ENCODE measurements around the gene UCP3.

UCP3 gene

DNA sequence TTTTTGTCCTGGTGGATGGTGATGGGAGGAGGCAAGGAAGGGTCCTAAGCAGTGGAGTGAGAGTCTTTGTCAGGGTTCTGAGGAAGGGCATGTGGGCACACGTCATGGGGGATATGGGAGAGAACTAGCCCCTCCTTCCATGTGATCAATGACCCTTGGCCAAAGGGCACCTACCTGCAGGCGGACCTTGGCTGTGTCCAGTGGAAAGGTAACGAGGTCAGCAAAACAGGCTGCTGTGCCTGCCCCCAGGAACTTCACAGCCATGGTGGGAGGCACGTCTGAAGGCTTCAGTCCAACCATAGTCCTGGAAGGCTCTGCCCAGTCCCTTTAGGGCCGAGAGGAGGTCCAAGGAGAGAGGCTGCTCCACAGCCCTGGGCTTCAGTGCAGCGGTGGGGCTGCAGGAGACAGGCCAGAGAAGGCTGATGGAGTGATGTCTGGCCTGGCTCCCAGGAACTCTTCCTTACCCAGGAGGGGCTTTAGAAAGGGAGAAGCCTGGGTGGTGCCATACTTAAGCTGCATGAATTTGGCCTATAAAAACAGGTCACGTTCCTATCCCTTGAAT, 2.1 kb downstream of the UCP3 start:
- Histone ChIP-seq H3K4me3 (ENCODE audit: low read depth in 1 of 2, low read length in 2 of 2) (no peak overlapping the region), H3K4me1 (ENCODE audit: control insufficient read depth in 1 of 2, insufficient read depth in 2 of 2, low read length in 2 of 2) (peaks cover 6 to 14% of the 10 kb centered on the region in 2 donors), H3K36me3 (ENCODE audit: control insufficient read depth in 1 of 2, insufficient read depth in 2 of 2, low read length in 2 of 2) (peaks cover 5 to 16% of the 10 kb centered on the region in 2 donors), H3K27me3 (ENCODE audit: low read depth, low read length) (no peaks in the 10 kb centered on the region), H3K27ac (ENCODE audit: low read length) (no peak overlapping the region), H3K9me3 (ENCODE audit: control insufficient read depth in 1 of 2, low read length in 2 of 2) (no peaks in the 10 kb centered on the region)

DNA sequence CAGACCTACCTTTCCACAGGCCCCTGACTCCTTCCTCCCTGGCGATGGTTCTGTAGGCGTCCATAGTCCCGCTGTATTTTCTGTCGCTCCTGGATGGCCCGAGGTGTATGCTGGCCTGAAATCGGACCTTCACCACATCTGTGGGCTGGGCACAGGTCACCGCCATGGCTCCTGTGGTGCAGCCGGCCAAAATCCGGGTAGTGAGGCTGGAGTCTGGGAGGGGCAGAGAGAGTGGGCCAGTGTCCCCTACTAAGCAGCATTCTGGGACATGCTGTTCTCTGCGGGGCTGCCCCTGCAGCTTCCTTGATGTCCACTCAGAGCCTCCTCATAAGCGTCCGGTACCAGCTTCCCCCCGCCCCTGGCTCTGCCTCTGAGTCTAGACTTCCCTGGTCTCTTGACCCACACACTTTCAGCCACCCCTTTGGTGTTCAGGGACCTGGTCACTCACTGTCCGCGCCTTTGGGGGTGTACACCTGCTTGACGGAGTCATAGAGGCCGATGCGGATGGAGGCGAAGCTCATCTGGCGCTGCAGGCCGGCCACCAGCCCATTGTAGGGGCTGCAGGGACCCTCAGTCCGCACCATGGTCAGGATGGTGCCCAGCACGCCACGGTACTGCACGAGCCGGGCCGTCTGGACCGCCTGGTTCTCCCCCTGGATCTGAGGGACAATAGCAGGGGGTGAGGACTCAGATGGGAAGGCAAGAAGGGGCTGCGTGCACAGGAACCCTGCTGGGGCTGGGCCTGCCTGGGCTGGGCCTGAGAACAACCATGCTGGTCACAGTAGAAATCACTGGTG, 3.0 kb downstream of the UCP3 start:
- Histone ChIP-seq H3K4me3 (ENCODE audit: low read depth in 1 of 2, low read length in 2 of 2) (no peak overlapping the region), H3K27me3 (ENCODE audit: low read depth, low read length) (no peaks in the 10 kb centered on the region), H3K36me3 (ENCODE audit: control insufficient read depth in 1 of 2, insufficient read depth in 2 of 2, low read length in 2 of 2) (peaks cover 5 to 16% of the 10 kb centered on the region in 2 donors), H3K27ac (ENCODE audit: low read length) (no peak overlapping the region), H3K4me1 (ENCODE audit: control insufficient read depth in 1 of 2, insufficient read depth in 2 of 2, low read length in 2 of 2) (peaks cover 3 to 9% of the 10 kb centered on the region in 2 donors), H3K9me3 (ENCODE audit: control insufficient read depth in 1 of 2, low read length in 2 of 2) (no peaks in the 10 kb centered on the region)

DNA sequence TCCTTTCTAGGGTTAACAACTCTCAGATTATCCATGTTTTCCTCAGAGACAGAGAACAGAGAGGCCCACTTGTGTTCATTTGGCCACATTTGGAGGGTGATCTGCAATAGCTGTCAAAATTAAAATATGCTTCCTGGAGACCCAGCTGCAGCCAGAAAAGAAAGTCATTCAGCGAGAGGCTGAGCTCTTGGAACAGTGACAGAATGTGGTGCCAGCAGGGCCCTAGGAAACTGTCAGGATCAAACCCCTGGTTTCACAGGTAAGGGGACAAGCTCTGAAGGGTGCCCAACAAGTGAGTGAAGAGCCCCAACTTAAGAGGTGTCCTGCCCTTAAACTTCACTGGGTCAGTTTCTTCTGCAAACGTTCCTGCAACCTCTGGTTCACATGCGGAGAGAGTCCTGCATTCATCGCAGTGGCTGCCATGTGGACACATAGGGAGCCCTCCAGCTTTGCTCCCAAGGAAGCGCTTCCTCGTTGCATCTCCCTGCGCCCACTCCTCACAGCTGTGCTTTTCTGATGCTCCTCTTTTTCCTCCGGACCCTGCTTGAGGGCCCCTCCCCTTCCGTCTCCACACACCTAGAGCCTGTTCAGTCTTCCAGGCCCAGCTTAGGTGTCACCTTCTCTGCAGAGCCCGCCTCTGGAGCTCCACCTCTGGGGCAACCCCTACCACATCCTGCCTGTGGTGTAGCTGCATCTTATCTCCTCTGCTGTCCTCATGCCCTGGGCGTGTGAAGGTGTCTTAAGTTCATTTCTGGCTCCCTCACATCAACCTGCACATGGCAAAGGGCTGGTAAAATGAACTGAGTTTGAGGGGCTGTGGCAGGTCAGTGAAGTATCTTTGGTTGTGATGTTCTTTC, 3.9 kb downstream of the UCP3 start:
- Histone ChIP-seq H3K27ac (ENCODE audit: low read length) (no peak overlapping the region), H3K36me3 (ENCODE audit: control insufficient read depth in 1 of 2, insufficient read depth in 2 of 2, low read length in 2 of 2) (peaks cover 5 to 16% of the 10 kb centered on the region in 2 donors), H3K27me3 (ENCODE audit: low read depth, low read length) (no peaks in the 10 kb centered on the region), H3K4me1 (ENCODE audit: control insufficient read depth in 1 of 2, insufficient read depth in 2 of 2, low read length in 2 of 2) (peaks cover 0 to 7% of the 10 kb centered on the region in 2 donors), H3K9me3 (ENCODE audit: control insufficient read depth in 1 of 2, low read length in 2 of 2) (no peaks in the 10 kb centered on the region), H3K4me3 (ENCODE audit: low read depth in 1 of 2, low read length in 2 of 2) (no peak overlapping the region)

DNA sequence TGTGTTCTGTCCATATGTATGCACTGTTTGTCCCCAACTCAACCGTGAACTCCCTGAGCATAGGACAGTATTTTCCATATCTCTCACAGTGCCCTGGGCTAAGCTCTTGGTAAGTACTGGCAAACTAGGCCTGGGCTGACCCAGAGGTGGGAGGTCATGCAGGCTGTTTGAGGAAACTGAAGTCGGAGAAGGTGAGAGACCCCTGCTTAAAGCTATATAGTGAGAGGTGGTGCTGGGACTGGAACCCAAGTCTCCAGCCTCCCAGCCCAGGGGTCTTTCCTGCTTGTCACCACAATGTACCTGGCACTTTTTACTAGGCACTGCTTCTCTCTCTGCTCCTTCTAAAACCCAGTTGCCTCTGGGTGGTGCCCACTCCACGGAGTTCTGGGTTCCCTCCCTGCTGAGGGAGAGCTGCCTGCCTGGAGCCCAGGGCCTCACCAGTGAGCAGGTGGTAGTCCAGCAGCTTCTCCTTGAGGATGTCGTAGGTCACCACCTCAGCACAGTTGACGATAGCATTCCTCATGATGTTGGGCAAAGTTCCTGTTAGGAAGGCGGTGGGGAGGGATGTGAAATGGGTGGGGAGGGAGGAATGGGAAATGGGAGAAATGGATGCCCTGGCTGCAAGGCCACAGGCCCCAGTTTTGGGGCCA, 4.7 kb downstream of the UCP3 start:
- Histone ChIP-seq H3K4me1 (ENCODE audit: control insufficient read depth in 1 of 2, insufficient read depth in 2 of 2, low read length in 2 of 2) (peaks cover 0 to 7% of the 10 kb centered on the region in 2 donors), H3K9me3 (ENCODE audit: control insufficient read depth in 1 of 2, low read length in 2 of 2) (no peaks in the 10 kb centered on the region), H3K36me3 (ENCODE audit: control insufficient read depth in 1 of 2, insufficient read depth in 2 of 2, low read length in 2 of 2) (peaks cover 5 to 16% of the 10 kb centered on the region in 2 donors), H3K4me3 (ENCODE audit: low read depth in 1 of 2, low read length in 2 of 2) (no peak overlapping the region), H3K27ac (ENCODE audit: low read length) (no peak overlapping the region), H3K27me3 (ENCODE audit: low read depth, low read length) (no peaks in the 10 kb centered on the region)

DNA sequence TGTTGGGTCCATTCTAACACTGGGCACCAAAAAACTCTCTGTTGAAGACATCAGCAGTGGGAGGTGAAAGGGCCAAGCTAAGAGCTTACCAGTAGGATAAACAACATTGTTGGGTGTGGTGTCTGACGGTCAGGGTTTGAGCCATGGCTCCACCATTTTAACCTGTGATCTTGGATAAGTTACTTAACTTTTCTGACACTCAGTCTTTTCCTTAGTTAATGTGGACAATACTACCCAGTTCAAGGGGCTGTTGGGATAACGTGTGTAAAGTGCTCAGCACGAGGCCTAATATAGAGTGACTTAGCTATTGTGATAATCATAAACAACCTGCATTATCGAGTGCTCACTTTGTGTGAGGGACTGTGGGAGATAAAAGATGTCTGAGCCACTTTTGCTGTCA, 6.1 kb downstream of the UCP3 start:
- H3K4me1 ChIP-seq (ENCODE audit: control insufficient read depth in 1 of 2, insufficient read depth in 2 of 2, low read length in 2 of 2): peaks cover 0 to 7% of the 10 kb centered on the region in 2 donors
- peaks cover 5 to 16% of the 10 kb centered on the region in 2 donors for H3K36me3 ChIP-seq (ENCODE audit: control insufficient read depth in 1 of 2, insufficient read depth in 2 of 2, low read length in 2 of 2)
- no peaks in the 10 kb centered on the region for H3K27me3 ChIP-seq (ENCODE audit: low read depth, low read length)
- no peak overlapping the region for H3K27ac ChIP-seq (ENCODE audit: low read length)
- H3K9me3 ChIP-seq (ENCODE audit: control insufficient read depth in 1 of 2, low read length in 2 of 2): no peaks in the 10 kb centered on the region
- no peak overlapping the region for H3K4me3 ChIP-seq (ENCODE audit: low read depth in 1 of 2, low read length in 2 of 2)

DNA sequence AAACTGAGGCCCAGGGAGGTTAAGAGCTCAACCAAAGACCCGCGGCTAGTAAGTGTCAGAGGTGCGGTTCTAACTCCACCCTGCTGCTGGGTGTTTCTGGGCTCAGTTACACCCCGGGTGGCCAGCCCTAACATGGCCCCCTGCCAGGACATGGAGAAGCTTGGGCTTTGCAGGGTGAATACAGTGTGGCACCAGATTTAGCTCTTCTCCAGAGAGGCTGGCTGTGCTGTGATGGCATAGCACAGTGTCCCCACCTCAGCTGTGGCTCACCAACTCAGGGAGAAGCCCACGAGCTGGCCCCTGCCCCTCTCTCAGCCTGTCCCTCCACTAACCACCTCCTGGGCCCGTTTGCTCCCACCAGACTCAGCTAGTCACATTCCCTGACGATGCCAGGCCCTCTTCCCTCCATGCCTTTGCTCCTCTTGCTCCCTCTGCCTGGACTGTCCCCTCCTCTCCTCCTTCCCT, 7.0 kb downstream of the UCP3 start:
- no peaks in the 10 kb centered on the region for H3K27me3 ChIP-seq (ENCODE audit: low read depth, low read length)
- no peak overlapping the region for H3K27ac ChIP-seq (ENCODE audit: low read length)

DNA sequence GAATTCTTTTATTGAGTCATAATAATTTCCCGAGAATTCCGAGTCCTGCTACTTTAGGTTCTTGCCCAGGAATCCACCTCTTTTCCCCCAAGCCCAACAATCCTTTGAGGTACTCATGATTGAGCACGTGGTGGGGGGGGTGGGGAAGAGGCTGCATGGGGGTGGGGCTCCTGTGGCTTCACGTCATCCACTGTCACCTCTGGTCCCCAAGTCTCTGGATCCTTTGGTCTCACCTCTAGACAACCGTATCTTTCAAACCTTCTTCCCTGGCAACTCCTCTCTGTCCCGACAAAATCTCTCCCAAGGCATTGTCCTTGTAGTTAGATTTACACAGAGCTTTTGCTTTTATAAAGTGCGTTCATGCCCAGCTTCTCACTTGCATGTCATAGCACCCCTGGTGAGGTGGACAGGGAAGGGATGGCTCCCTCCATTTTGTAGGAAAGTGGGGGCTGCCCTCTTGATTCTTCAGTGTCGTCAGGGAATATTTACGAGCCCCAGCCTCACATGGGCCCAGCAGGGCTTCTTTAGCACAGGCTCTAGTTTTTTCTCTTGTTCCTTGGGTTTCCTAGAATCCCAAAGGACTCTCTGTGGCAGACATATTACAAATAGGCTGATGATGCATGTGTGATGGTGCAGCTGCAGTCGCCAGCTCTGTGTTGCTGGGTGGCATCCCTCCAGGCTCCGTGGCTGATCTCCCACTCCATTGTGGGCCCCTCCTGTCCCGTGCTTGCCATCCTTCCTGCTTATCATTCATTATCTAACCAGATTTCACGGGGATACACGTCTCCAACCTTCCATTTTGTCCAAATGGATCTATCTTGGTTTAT, 8.4 kb downstream of the UCP3 start:
- H3K27ac ChIP-seq (ENCODE audit: low read length): no peak overlapping the region
- H3K9me3 ChIP-seq (ENCODE audit: control insufficient read depth in 1 of 2, low read length in 2 of 2): no peaks in the 10 kb centered on the region
- no peaks in the 10 kb centered on the region for H3K27me3 ChIP-seq (ENCODE audit: low read depth, low read length)
- peaks cover 0 to 7% of the 10 kb centered on the region in 2 donors for H3K4me1 ChIP-seq (ENCODE audit: control insufficient read depth in 1 of 2, insufficient read depth in 2 of 2, low read length in 2 of 2)
- peaks cover 5 to 16% of the 10 kb centered on the region in 2 donors for H3K36me3 ChIP-seq (ENCODE audit: control insufficient read depth in 1 of 2, insufficient read depth in 2 of 2, low read length in 2 of 2)
- no peak overlapping the region for H3K4me3 ChIP-seq (ENCODE audit: low read depth in 1 of 2, low read length in 2 of 2)

More for the DNA sequence above, 7.0 kb downstream of the UCP3 start:
- Histone ChIP-seq H3K4me1 (ENCODE audit: control insufficient read depth in 1 of 2, insufficient read depth in 2 of 2, low read length in 2 of 2) (peaks cover 0 to 7% of the 10 kb centered on the region in 2 donors), H3K4me3 (ENCODE audit: low read depth in 1 of 2, low read length in 2 of 2) (no peak overlapping the region), H3K9me3 (ENCODE audit: control insufficient read depth in 1 of 2, low read length in 2 of 2) (no peaks in the 10 kb centered on the region), H3K36me3 (ENCODE audit: control insufficient read depth in 1 of 2, insufficient read depth in 2 of 2, low read length in 2 of 2) (peaks cover 5 to 16% of the 10 kb centered on the region in 2 donors)

DNA sequence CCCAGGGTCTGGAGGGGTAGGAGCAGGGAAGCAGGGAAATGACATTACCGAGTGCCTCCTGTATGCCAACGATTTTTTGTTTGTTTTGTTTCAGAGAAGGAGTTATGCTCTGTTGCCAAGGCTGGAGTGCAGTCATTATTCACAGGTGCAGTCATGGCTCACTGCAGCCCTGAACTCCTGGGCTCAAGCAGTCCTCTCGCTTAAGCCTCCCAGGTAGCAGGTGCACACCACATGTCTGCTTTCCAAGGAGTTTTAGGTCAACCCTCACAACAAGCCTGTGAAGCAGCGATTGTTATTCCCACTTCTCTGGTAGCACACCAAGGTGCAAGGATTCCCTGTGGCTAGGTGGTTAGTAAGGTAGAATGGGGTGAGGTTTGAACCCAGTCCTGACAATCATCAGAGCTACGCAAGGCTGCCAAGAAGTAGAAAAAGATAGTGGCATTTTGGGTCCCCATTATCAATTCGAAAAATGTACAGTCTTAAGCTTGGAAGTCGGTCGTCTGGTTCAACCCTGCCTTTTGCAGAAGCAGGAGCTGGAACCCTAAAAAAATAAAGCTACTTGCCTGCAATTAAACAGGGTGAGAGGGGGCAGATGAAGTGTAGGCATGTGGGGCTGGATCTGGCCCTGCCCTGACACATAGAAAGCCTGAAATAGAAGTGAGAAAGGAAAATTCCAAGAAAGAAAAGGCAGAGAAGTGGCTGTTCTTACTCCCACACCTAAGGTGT, 9.1 kb downstream of the UCP3 start:
- Histone ChIP-seq H3K4me1 (ENCODE audit: control insufficient read depth in 1 of 2, insufficient read depth in 2 of 2, low read length in 2 of 2) (peaks cover 0 to 5% of the 10 kb centered on the region in 2 donors), H3K36me3 (ENCODE audit: control insufficient read depth in 1 of 2, insufficient read depth in 2 of 2, low read length in 2 of 2) (peaks cover 5 to 11% of the 10 kb centered on the region in 2 donors), H3K27me3 (ENCODE audit: low read depth, low read length) (no peaks in the 10 kb centered on the region), H3K9me3 (ENCODE audit: control insufficient read depth in 1 of 2, low read length in 2 of 2) (no peaks in the 10 kb centered on the region), H3K27ac (ENCODE audit: low read length) (no peak overlapping the region), H3K4me3 (ENCODE audit: low read depth in 1 of 2, low read length in 2 of 2) (no peak overlapping the region)

DNA sequence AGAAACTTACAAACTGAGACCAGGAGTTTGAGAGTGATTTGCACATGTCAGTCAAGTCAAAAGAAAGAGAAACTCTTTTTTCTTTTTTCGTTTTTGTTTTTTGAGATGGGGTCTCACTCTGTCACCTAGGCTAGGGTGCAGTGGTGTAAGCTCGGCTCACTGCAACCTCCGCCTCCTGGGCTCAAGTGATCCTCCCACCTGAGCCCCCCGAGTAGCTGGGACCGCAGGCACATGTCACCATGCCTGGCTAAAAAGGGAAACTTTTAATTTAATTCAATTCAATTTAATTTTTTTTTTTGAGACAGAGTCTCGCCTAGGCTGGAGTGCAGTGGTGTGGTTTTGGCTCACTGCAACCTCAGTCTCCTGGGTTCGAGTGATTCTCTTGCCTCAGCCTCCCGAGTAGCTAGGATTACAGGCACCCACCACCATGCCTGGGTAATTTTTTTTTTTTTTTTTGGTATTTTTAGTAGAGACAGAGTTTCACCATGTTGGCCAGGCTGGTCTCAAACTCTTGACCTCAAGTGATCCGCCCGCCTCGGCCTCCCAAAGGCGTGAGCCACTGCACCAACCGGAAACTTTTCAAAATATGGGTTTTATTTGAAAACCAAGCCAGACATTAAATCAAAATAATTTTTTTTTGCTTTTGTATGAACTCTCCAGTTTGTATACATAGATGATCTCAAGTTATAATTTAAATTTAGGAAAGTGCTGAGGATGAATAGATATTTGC, 9.9 kb downstream of the UCP3 start:
- H3K36me3 ChIP-seq (ENCODE audit: control insufficient read depth in 1 of 2, insufficient read depth in 2 of 2, low read length in 2 of 2): peaks cover 5 to 11% of the 10 kb centered on the region in 2 donors
- no peaks in the 10 kb centered on the region for H3K27me3 ChIP-seq (ENCODE audit: low read depth, low read length)
- no peaks in the 10 kb centered on the region for H3K4me1 ChIP-seq (ENCODE audit: control insufficient read depth in 1 of 2, insufficient read depth in 2 of 2, low read length in 2 of 2)
- H3K9me3 ChIP-seq (ENCODE audit: control insufficient read depth in 1 of 2, low read length in 2 of 2): no peaks in the 10 kb centered on the region
- H3K27ac ChIP-seq (ENCODE audit: low read length): no peak overlapping the region
- H3K4me3 ChIP-seq (ENCODE audit: low read depth in 1 of 2, low read length in 2 of 2): no peak overlapping the region
